ENCODE data around the gene KCNIP1. TPM values are rescaled to one million over a fixed set of nuclear protein-coding genes. Genes with fewer than 3 reads are reported as not detected.

KCNIP1 gene
- polyA plus RNA-seq, 3 donors = not detected

DNA sequence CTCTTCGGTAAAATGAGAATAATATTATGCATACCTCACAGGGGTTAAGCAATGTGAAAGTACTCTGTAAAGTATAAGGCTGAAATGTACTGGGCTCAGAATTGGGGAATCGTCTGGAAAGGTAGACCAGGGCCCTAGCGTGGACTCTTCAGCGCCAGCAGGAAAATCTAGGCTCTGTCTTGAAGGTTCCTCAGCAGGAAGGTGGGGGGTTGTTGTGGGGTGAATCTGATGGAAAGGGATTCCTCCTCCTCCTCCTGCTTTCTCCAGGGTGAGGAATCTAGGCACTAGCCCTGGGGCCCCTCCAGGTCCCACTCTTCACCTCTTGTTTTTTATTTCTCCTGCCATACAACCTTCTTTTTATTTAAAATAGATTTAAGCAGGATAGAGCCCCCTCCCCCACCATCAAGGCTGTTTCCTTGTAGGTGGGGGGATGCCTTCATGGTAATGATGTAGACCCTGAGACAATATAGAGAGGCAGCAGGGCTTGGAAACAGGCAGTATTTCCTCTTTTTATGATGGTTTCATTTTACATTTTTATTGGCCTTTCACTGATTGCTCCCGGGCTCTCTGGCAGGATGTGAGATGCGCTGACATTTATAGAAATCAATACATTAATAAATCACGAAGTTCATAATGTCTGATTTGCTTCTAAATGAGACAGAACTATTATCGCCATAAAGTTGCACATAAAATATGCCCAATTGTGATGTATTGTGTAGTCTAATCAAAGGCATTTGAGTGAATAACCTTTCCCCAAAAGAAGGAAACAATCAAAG is 200.8 kb downstream of the KCNIP1 start:
- WGBS (ENCODE audit: insufficient coverage) = no CpG with 5 or more reads among the region's 8 CpGs
- H3K27ac ChIP-seq (ENCODE audit: low read depth in 1 of 2, low read length in 2 of 2) = no peak overlapping the region
- TF ChIP-seq, protein P1, sequence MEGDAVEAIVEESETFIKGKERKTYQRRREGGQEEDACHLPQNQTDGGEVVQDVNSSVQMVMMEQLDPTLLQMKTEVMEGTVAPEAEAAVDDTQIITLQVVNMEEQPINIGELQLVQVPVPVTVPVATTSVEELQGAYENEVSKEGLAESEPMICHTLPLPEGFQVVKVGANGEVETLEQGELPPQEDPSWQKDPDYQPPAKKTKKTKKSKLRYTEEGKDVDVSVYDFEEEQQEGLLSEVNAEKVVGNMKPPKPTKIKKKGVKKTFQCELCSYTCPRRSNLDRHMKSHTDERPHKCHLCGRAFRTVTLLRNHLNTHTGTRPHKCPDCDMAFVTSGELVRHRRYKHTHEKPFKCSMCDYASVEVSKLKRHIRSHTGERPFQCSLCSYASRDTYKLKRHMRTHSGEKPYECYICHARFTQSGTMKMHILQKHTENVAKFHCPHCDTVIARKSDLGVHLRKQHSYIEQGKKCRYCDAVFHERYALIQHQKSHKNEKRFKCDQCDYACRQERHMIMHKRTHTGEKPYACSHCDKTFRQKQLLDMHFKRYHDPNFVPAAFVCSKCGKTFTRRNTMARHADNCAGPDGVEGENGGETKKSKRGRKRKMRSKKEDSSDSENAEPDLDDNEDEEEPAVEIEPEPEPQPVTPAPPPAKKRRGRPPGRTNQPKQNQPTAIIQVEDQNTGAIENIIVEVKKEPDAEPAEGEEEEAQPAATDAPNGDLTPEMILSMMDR (IDR thresholded peaks at IDR 0.05) = no peak
- H2AFZ ChIP-seq (ENCODE audit: insufficient read depth, low read depth, low read length, poor library complexity, severe bottlenecking) = no peak overlapping the region
- Mint-ChIP-seq H3K36me3 (no peaks in the 10 kb centered on the region), H3K27ac (no peak overlapping the region), H3K9me3 (peaks cover 0 to 3% (median 0%) of the 10 kb centered on the region in 7 donors), H3K4me3 (no peak overlapping the region), H3K27me3 (ENCODE audit: low read depth in 3 of 3) (peaks cover 14 to 18% (median 14%) of the 10 kb centered on the region in 3 donors), H3K4me1 (no peaks in the 10 kb centered on the region)
- no peak overlapping the region for H3K4me3 ChIP-seq (replicated peaks in 1 of 3; ENCODE audit: low read depth in 2 of 3, low read length in 3 of 3)
- no peak for DNase-seq
- no peaks in the 10 kb centered on the region for H3K4me1 ChIP-seq (ENCODE audit: control insufficient read depth in 1 of 2, insufficient read depth in 2 of 2, low read length in 2 of 2)
- peaks cover 2 to 7% of the 10 kb centered on the region in 2 donors for H3K27me3 ChIP-seq (ENCODE audit: control insufficient read depth in 2 of 2, insufficient read depth in 2 of 2, low read length in 2 of 2)
- no peaks in the 10 kb centered on the region for H3K79me2 ChIP-seq (ENCODE audit: insufficient read depth, low read length)
- H4K20me1 ChIP-seq (ENCODE audit: insufficient read depth, low read length) = no peaks in the 10 kb centered on the region
- intact Hi-C loops (cut with micrococcal nuclease) = no loop called here
- H3K4me2 ChIP-seq (replicated peaks; ENCODE audit: extremely low read depth, low read length, poor library complexity, severe bottlenecking) = no peak overlapping the region
- H3K9ac ChIP-seq (ENCODE audit: insufficient read depth, low read length, poor library complexity, severe bottlenecking) = no peak overlapping the region
- H3K9me3 ChIP-seq (replicated peaks in 1 of 2; ENCODE audit: control insufficient read depth in 1 of 2, insufficient read depth in 1 of 2, low read length in 2 of 2) = no peaks in the 10 kb centered on the region
- H3K36me3 ChIP-seq (replicated peaks in 1 of 2; ENCODE audit: control insufficient read depth in 1 of 2, insufficient read depth in 2 of 2, low read length in 2 of 2) = no peaks in the 10 kb centered on the region

DNA sequence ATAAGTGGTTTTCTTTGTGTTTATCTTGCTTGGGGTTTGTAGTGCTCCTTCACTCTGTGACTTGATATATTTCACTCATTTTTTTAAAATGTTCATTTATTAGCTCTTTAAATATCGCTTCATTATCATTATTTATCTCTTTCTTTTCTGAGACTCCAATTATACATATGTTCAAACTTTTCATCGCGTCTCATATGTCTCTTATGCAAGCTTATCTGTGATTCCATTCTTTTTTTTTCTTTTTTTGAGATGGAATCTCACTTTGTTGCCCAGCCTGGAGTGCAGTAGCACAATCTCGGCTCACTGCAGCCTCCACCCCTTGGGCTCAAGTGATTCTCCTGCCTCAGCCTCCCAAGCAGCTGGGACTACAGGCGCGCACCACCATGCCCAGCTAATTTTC is 205.8 kb downstream of the KCNIP1 start:
- Histone ChIP-seq H3K4me1 (ENCODE audit: control insufficient read depth in 1 of 2, insufficient read depth in 2 of 2, low read length in 2 of 2) (no peaks in the 10 kb centered on the region), H3K9ac (ENCODE audit: insufficient read depth, low read length, poor library complexity, severe bottlenecking) (no peak overlapping the region), H3K27me3 (ENCODE audit: control insufficient read depth in 2 of 2, insufficient read depth in 2 of 2, low read length in 2 of 2) (peaks cover 2 to 7% of the 10 kb centered on the region in 2 donors), H3K4me2 (replicated peaks; ENCODE audit: extremely low read depth, low read length, poor library complexity, severe bottlenecking) (no peak overlapping the region), H4K20me1 (ENCODE audit: insufficient read depth, low read length) (no peaks in the 10 kb centered on the region), H3K27ac (ENCODE audit: low read depth in 1 of 2, low read length in 2 of 2) (no peak overlapping the region), H3K4me3 (replicated peaks in 1 of 3; ENCODE audit: low read depth in 2 of 3, low read length in 3 of 3) (no peak overlapping the region), H3K79me2 (ENCODE audit: insufficient read depth, low read length) (no peaks in the 10 kb centered on the region), H3K9me3 (replicated peaks in 1 of 2; ENCODE audit: control insufficient read depth in 1 of 2, insufficient read depth in 1 of 2, low read length in 2 of 2) (no peaks in the 10 kb centered on the region), H3K36me3 (replicated peaks in 1 of 2; ENCODE audit: control insufficient read depth in 1 of 2, insufficient read depth in 2 of 2, low read length in 2 of 2) (no peaks in the 10 kb centered on the region), H2AFZ (ENCODE audit: insufficient read depth, low read depth, low read length, poor library complexity, severe bottlenecking) (no peak overlapping the region)
- no peak overlapping the region for H3K4me3 Mint-ChIP-seq
- intact Hi-C loops (cut with micrococcal nuclease) = no loop called here
- DNase-seq = no peak
- no peak overlapping the region for H3K27ac Mint-ChIP-seq
- H3K27me3 Mint-ChIP-seq (ENCODE audit: low read depth in 3 of 3) = peaks cover 9 to 19% (median 18%) of the 10 kb centered on the region in 3 donors
- H3K9me3 Mint-ChIP-seq = peaks cover 0 to 7% (median 5%) of the 10 kb centered on the region in 7 donors
- H3K4me1 Mint-ChIP-seq = no peaks in the 10 kb centered on the region
- TF ChIP-seq, protein P1 (IDR thresholded peaks at IDR 0.05) = no peak
- WGBS (ENCODE audit: insufficient coverage) = 67% methylated on average over 3 of the region's 6 CpGs
- no peaks in the 10 kb centered on the region for H3K36me3 Mint-ChIP-seq
